GM12874 (cell line): Measurements from ENCODE around the gene ZNF212.

ENCODE experiments used
- CTCF ChIP-seq: IDR thresholded peaks from 2 replicates; pipeline ENCODE4 v1.5.1; 2011; ENCODE audit warnings: low read depth, mild to moderate bottlenecking, control low read depth, low read length, moderate library complexity; ENCODE audit not compliant: insufficient read depth

The ZNF212 gene

GRCh38 chr7:149302222-149302621 lies 62.8 kb downstream of the ZNF212 start:
- no peak for TF ChIP-seq CTCF

DNA sequence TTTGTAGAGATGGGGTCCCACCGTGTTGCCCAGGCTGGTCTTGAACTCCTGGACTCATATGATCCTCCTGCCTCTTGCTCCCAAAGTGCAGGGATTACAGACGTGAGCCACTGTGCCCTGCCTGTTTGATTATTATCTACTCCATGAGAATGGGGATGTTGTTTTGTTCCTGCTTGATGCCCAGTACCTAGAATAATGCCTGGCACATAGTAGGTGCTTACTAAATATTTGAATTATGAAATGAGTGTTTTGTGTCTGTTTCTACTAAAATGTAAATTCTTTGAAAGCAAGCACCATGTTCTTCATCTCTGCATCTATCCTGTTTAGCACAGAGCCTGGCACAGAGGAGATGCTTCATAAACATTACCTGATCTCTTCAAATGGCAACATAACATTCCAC lies 63.4 kb downstream of the ZNF212 start:
- TF ChIP-seq CTCF = no peak

DNA sequence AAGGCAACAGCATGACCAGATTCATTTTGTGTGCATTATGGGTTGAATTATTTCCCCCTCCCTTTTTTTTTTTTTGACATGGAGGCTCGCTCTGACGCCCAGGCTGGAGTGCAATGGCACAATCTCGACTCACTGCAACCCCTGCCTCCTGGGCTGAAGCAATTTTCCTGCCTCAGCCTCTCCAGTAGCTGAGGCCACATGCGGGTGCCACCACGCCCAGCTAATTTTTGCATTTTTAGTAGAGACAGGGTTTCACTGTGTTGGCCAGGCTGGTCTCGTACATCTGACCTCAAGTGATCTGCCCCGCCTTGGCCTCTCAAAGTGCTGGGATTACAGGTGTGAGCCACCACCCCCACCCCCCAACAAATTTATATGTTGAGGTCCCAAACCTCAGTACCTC lies 64.6 kb downstream of the ZNF212 start:
- no peak for TF ChIP-seq CTCF
